ENCODE data around the gene CDV3.

The CDV3 gene

GRCh38 chr3:133527081-133527715 lies 46.3 kb upstream of the CDV3 start:
- no peak for TF ChIP-seq RARB (CRISPR knock-in tag; IDR thresholded peaks at IDR 0.05)
- TF ChIP-seq ZNF565 (CRISPR knock-in tag; conservative IDR thresholded peaks at IDR 0.05; ENCODE audit: low read depth), result no peak
- TF ChIP-seq SNAI2 (CRISPR knock-in tag; IDR thresholded peaks at IDR 0.05), result no peak
- no peak for TF ChIP-seq ZNF8 (CRISPR knock-in tag; IDR thresholded peaks at IDR 0.05)
- no peak for TF ChIP-seq ISL1 (CRISPR knock-in tag; IDR thresholded peaks at IDR 0.05)
- ATAC-seq, result no peak; the same call in 2 of the 3 replicates

GRCh38 chr3:133529809-133530208 lies 43.7 kb upstream of the CDV3 start:
- no peak for TF ChIP-seq PPARA (CRISPR knock-in tag; IDR thresholded peaks at IDR 0.05; ENCODE audit: borderline replicate concordance)
- TF ChIP-seq ZFP3 (CRISPR knock-in tag; IDR thresholded peaks at IDR 0.05), result no peak
- no peak for TF ChIP-seq ZNF70 (CRISPR knock-in tag; IDR thresholded peaks at IDR 0.05)
- TF ChIP-seq POU6F1 (CRISPR knock-in tag; IDR thresholded peaks at IDR 0.05; ENCODE audit: borderline replicate concordance, low read depth), result no peak
- no peak for TF ChIP-seq TSHZ2 (CRISPR knock-in tag; IDR thresholded peaks at IDR 0.05)
- no peak for TF ChIP-seq ZC3H10 (CRISPR knock-in tag; IDR thresholded peaks at IDR 0.05)
- TF ChIP-seq ARNTL (CRISPR knock-in tag; IDR thresholded peaks at IDR 0.05; ENCODE audit: borderline replicate concordance, low read depth), result no peak
- TF ChIP-seq ESRRG (CRISPR knock-in tag; IDR thresholded peaks at IDR 0.05), result no peak
- TF ChIP-seq ZNF565 (CRISPR knock-in tag; conservative IDR thresholded peaks at IDR 0.05; ENCODE audit: low read depth), result no peak
- no peak for ATAC-seq

GRCh38 chr3:133531981-133532380 lies 41.5 kb upstream of the CDV3 start:
- TF ChIP-seq GLIS3 (CRISPR knock-in tag; IDR thresholded peaks at IDR 0.05) (no peak), ZNF565 (CRISPR knock-in tag; conservative IDR thresholded peaks at IDR 0.05; ENCODE audit: low read depth) (no peak), PATZ1 (CRISPR knock-in tag; IDR thresholded peaks at IDR 0.05; ENCODE audit: borderline replicate concordance) (no peak), TOX (CRISPR knock-in tag; IDR thresholded peaks at IDR 0.05; ENCODE audit: borderline replicate concordance) (no peak), ZNF70 (CRISPR knock-in tag; IDR thresholded peaks at IDR 0.05) (no peak), ESRRG (CRISPR knock-in tag; IDR thresholded peaks at IDR 0.05) (no peak), BACH2 (CRISPR knock-in tag; IDR thresholded peaks at IDR 0.05; ENCODE audit: borderline replicate concordance) (no peak), POU6F1 (CRISPR knock-in tag; IDR thresholded peaks at IDR 0.05; ENCODE audit: borderline replicate concordance, low read depth) (no peak), CSRNP3 (CRISPR knock-in tag; IDR thresholded peaks at IDR 0.05) (no peak), ARNTL (CRISPR knock-in tag; IDR thresholded peaks at IDR 0.05; ENCODE audit: borderline replicate concordance, low read depth) (no peak), CREB5 (CRISPR knock-in tag; IDR thresholded peaks at IDR 0.05; ENCODE audit: low read depth) (no peak), ISL1 (CRISPR knock-in tag; IDR thresholded peaks at IDR 0.05) (no peak), PPARA (CRISPR knock-in tag; IDR thresholded peaks at IDR 0.05; ENCODE audit: borderline replicate concordance) (no peak), ZFP30 (CRISPR knock-in tag; IDR thresholded peaks at IDR 0.05) (no peak), SNAI2 (CRISPR knock-in tag; IDR thresholded peaks at IDR 0.05) (no peak), TCF4 (CRISPR knock-in tag; IDR thresholded peaks at IDR 0.05; ENCODE audit: borderline replicate concordance) (no peak), OSR1 (CRISPR knock-in tag; IDR thresholded peaks at IDR 0.05) (no peak), ZNF8 (CRISPR knock-in tag; IDR thresholded peaks at IDR 0.05) (no peak), CSDC2 (CRISPR knock-in tag; IDR thresholded peaks at IDR 0.05) (no peak)
- no peak for ATAC-seq

Measured in SK-N-SH treated with all-trans-retinoic acid at 6 μM for 48 hours (cell line).